Dermis blood vessel endothelial cell (primary cell): ENCODE results near the gene TMEM37. TPM values are rescaled to one million over a fixed set of nuclear protein-coding genes. Genes with fewer than 3 reads are reported as not detected.

Source experiments
- DNase-seq: peaks from one replicate; pipeline ENCODE4 v3.0.0; 2010
- total RNA-seq: library from RNA; depleted of rRNA; stranded (reverse); fragments of >200 nt; gene quantifications from 2 replicates; pipeline ENCODE4 v1.2.3, GENCODE V29; 2014

TMEM37 gene
- total RNA-seq, 1 donor from 2014 or later: 0.51 TPM

GRCh38 chr2:119461811-119462210 lies 30.2 kb downstream of the TMEM37 start:
- DNase-seq: no peak

- no peak for DNase-seq
Measured at GRCh38 chr2:119462574-119462973, 30.9 kb downstream of the TMEM37 start.

GRCh38 chr2:119463136-119463535 lies 31.5 kb downstream of the TMEM37 start:
- DNase-seq: no peak

GRCh38 chr2:119463990-119464389 lies 32.3 kb downstream of the TMEM37 start:
- no peak for DNase-seq

GRCh38 chr2:119464981-119465380 lies 33.3 kb downstream of the TMEM37 start:
- DNase-seq: no peak

- DNase-seq: no peak
Measured at GRCh38 chr2:119465687-119466086, 34.0 kb downstream of the TMEM37 start.

- no peak for DNase-seq
Measured at GRCh38 chr2:119466373-119466772, 34.7 kb downstream of the TMEM37 start.

GRCh38 chr2:119468154-119468955 lies 36.7 kb downstream of the TMEM37 start:
- DNase-seq: no peak

GRCh38 chr2:119469131-119469530 lies 37.5 kb downstream of the TMEM37 start:
- DNase-seq: no peak

- DNase-seq: no peak
Measured at GRCh38 chr2:119469661-119470297, 38.1 kb downstream of the TMEM37 start.

- DNase-seq: no peak
Measured at GRCh38 chr2:119472749-119473148, 41.1 kb downstream of the TMEM37 start.

- no peak for DNase-seq
Measured at GRCh38 chr2:119473621-119474370, 42.1 kb downstream of the TMEM37 start.

GRCh38 chr2:119474371-119475224 lies 42.9 kb downstream of the TMEM37 start:
- no peak for DNase-seq

- no peak for DNase-seq
Measured at GRCh38 chr2:119475225-119475856, 43.7 kb downstream of the TMEM37 start.

- DNase-seq: no peak
Measured at GRCh38 chr2:119475857-119476244, 44.2 kb downstream of the TMEM37 start.

- DNase-seq: peak; percentile 75
Measured at GRCh38 chr2:119476301-119477112, 44.9 kb downstream of the TMEM37 start.

GRCh38 chr2:119477113-119477505 lies 45.5 kb downstream of the TMEM37 start:
- no peak for DNase-seq

GRCh38 chr2:119478188-119478977 lies 46.7 kb downstream of the TMEM37 start:
- no peak for DNase-seq

GRCh38 chr2:119478978-119479295 lies 47.3 kb downstream of the TMEM37 start:
- no peak for DNase-seq

GRCh38 chr2:119480184-119480583 lies 48.5 kb downstream of the TMEM37 start:
- no peak for DNase-seq
